HepG2 (cell line): Measurements from ENCODE around the gene RRBP1. TPM values are rescaled to one million over a fixed set of nuclear protein-coding genes. Genes with fewer than 3 reads are reported as not detected.

Source experiments
- CBX1 ChIP-seq: IDR thresholded peaks from one replicate; pipeline ENCODE4 v1.6.1; 2016; ENCODE audit warnings: antibody characterized with exemption, low read depth
- CBX2 ChIP-seq, 2 experiments: fragments of 200-600 bp in 1 of 2; sonication (generic); formaldehyde crosslinking in 1 of 2; IDR thresholded peaks; 2 replicates each; pipeline versions ENCODE4 v1.7.0 to v1.8.1; 2018 to 2022; ENCODE audit warnings: low read depth in 2 of 2, low read length in 1 of 2, mild to moderate bottlenecking in 1 of 2, missing genetic modification reagents in 1 of 2
- EZH2 ChIP-seq: conservative IDR thresholded peaks from 2 replicates; pipeline ENCODE4 v1.6.1; 2012; ENCODE audit warnings: mild to moderate bottlenecking, low read depth, low read length, moderate library complexity
- FOXK1 ChIP-seq: sonication (generic); formaldehyde crosslinking; IDR thresholded peaks from 2 replicates; pipeline ENCODE4 v1.4.0; 2020; ENCODE audit warnings: low read depth, missing genetic modification reagents, borderline replicate concordance
- FOXP1 ChIP-seq, 2 experiments: fragments of 450-650 bp in 1 of 2; IDR thresholded peaks; 2 replicates each; pipeline ENCODE4 v1.6.1; 2017 to 2018; ENCODE audit warnings: antibody characterized with exemption in 1 of 2
- HDAC1 ChIP-seq: sonication (generic); formaldehyde crosslinking; IDR thresholded peaks from 2 replicates; pipeline ENCODE4 v1.5.1; 2020; ENCODE audit warnings: mild to moderate bottlenecking, missing genetic modification reagents
- HDAC2 ChIP-seq: sonication (generic); formaldehyde crosslinking; IDR thresholded peaks from 2 replicates; pipeline ENCODE4 v1.4.0; 2020; ENCODE audit warnings: missing genetic modification reagents
- JUND ChIP-seq: sonication (generic); formaldehyde crosslinking; IDR thresholded peaks from 2 replicates; pipeline ENCODE4 v1.8.0; 2022; ENCODE audit warnings: mild to moderate bottlenecking, missing genetic modification reagents
- MXI1 ChIP-seq: IDR thresholded peaks from 3 replicates; pipeline ENCODE4 v1.6.1; 2012; ENCODE audit warnings: low read depth, low read length, inconsistent platforms, borderline replicate concordance
- PRDM4 ChIP-seq: sonication (generic); formaldehyde crosslinking; IDR thresholded peaks from 2 replicates; pipeline ENCODE4 v1.9.0; 2021; ENCODE audit warnings: missing genetic modification reagents, borderline replicate concordance
- RXRA ChIP-seq: sonication (generic); formaldehyde crosslinking; IDR thresholded peaks from 2 replicates; pipeline ENCODE4 v1.5.1; 2020; ENCODE audit warnings: missing genetic modification reagents
- SAP130 ChIP-seq: IDR thresholded peaks from 2 replicates; pipeline ENCODE4 v1.6.1; 2016; ENCODE audit warnings: low read depth
- TGIF2 ChIP-seq: IDR thresholded peaks from 2 replicates; pipeline ENCODE4 v1.6.1; 2016; ENCODE audit warnings: control low read depth, missing compliant biosample characterization
- U2AF1 ChIP-seq: fragments of 200-400 bp; formaldehyde crosslinking; optimal IDR thresholded peaks from 2 replicates; pipeline ENCODE3; 2017; ENCODE audit warnings: mild to moderate bottlenecking, low read depth, low read length
- ZNF367 ChIP-seq: sonication (generic); formaldehyde crosslinking; IDR thresholded peaks from 2 replicates; pipeline ENCODE4 v1.4.0; 2020; ENCODE audit warnings: missing genetic modification reagents, borderline replicate concordance
- polyA plus RNA-seq, 8 experiments: library from polyadenylated mRNA; depleted of rRNA in 3 of 8; stranded (reverse) in 7 of 8; unstranded in 1 of 8; fragments of >200 nt; fragmentation: Illumina TruSeq in 4 of 8; extraction: Trizol in 4 of 8; gene quantifications; 2 replicates each; pipeline versions ENCODE4 v1.2.1 to v1.2.3, GENCODE V29; 2011 to 2016; ENCODE audit warnings: low read depth in 4 of 8, missing spikeins in 1 of 8, mixed read lengths in 1 of 8; ENCODE audit not compliant: insufficient read depth in 1 of 8
- total RNA-seq, 5 experiments: library from RNA; depleted of rRNA; stranded (reverse); fragments of >200 nt; fragmentation: Illumina TruSeq; extraction: Trizol; gene quantifications; 2 replicates each; pipeline ENCODE4 v1.2.3, GENCODE V29; 2016; ENCODE audit warnings: low read depth in 1 of 5
- TF ChIP-seq, protein P1 (sequence below): sonication (generic); formaldehyde crosslinking; IDR thresholded peaks from 2 replicates; pipeline ENCODE4 v1.4.0; 2020; ENCODE audit warnings: mild to moderate bottlenecking, missing genetic modification reagents
- TF ChIP-seq, protein P2 (sequence below): sonication (generic); formaldehyde crosslinking; IDR thresholded peaks from 2 replicates; pipeline ENCODE4 v1.9.0; 2022; ENCODE audit warnings: missing genetic modification reagents, mild to moderate bottlenecking, borderline replicate concordance
- TF ChIP-seq, protein P3 (sequence below): sonication (generic); formaldehyde crosslinking; IDR thresholded peaks from 2 replicates; pipeline ENCODE4 v1.9.0; 2022; ENCODE audit warnings: low read depth, missing genetic modification reagents

The RRBP1 gene
- total and polyA plus RNA-seq, 2 of the 13 experiments (the other 11 are each of a cell fraction or from before 2014, with no cell fraction given) = 150 to 222 TPM

GRCh38 chr20:17646209-17646960 lies 35.7 kb downstream of the RRBP1 start (continued):
- TF ChIP-seq HDAC1 (CRISPR knock-in tag) (peak; percentile 4; the same call in 1 of the 2 replicates), EZH2 (no peak), CBX1 (no peak), RXRA (peak; percentile 53; the same call in 1 of the 2 replicates), FOXK1 (no peak; the same call in 1 of the 2 replicates), TGIF2 (CRISPR knock-in tag) (no peak), U2AF1 (no peak), ZNF367 (CRISPR knock-in tag) (no peak), JUND (no peak), HDAC2 (CRISPR knock-in tag) (peak; percentile 70), MXI1 (no peak), SAP130 (no peak; the same call in 1 of the 2 replicates), CBX2 (IDR thresholded peaks at IDR 0.05; ENCODE audit: low read depth, low read length) (no peak), CBX2 (CRISPR knock-in tag; IDR thresholded peaks at IDR 0.05; ENCODE audit: low read depth) (no peak), FOXP1 (IDR thresholded peaks at IDR 0.05) (no peak), FOXP1 (CRISPR knock-in tag; IDR thresholded peaks at IDR 0.05) (no peak), PRDM4 (no peak)
- TF ChIP-seq, protein P1, sequence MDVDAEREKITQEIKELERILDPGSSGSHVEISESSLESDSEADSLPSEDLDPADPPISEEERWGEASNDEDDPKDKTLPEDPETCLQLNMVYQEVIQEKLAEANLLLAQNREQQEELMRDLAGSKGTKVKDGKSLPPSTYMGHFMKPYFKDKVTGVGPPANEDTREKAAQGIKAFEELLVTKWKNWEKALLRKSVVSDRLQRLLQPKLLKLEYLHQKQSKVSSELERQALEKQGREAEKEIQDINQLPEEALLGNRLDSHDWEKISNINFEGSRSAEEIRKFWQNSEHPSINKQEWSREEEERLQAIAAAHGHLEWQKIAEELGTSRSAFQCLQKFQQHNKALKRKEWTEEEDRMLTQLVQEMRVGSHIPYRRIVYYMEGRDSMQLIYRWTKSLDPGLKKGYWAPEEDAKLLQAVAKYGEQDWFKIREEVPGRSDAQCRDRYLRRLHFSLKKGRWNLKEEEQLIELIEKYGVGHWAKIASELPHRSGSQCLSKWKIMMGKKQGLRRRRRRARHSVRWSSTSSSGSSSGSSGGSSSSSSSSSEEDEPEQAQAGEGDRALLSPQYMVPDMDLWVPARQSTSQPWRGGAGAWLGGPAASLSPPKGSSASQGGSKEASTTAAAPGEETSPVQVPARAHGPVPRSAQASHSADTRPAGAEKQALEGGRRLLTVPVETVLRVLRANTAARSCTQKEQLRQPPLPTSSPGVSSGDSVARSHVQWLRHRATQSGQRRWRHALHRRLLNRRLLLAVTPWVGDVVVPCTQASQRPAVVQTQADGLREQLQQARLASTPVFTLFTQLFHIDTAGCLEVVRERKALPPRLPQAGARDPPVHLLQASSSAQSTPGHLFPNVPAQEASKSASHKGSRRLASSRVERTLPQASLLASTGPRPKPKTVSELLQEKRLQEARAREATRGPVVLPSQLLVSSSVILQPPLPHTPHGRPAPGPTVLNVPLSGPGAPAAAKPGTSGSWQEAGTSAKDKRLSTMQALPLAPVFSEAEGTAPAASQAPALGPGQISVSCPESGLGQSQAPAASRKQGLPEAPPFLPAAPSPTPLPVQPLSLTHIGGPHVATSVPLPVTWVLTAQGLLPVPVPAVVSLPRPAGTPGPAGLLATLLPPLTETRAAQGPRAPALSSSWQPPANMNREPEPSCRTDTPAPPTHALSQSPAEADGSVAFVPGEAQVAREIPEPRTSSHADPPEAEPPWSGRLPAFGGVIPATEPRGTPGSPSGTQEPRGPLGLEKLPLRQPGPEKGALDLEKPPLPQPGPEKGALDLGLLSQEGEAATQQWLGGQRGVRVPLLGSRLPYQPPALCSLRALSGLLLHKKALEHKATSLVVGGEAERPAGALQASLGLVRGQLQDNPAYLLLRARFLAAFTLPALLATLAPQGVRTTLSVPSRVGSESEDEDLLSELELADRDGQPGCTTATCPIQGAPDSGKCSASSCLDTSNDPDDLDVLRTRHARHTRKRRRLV (CRISPR knock-in tag) = no peak
- TF ChIP-seq, protein P2, sequence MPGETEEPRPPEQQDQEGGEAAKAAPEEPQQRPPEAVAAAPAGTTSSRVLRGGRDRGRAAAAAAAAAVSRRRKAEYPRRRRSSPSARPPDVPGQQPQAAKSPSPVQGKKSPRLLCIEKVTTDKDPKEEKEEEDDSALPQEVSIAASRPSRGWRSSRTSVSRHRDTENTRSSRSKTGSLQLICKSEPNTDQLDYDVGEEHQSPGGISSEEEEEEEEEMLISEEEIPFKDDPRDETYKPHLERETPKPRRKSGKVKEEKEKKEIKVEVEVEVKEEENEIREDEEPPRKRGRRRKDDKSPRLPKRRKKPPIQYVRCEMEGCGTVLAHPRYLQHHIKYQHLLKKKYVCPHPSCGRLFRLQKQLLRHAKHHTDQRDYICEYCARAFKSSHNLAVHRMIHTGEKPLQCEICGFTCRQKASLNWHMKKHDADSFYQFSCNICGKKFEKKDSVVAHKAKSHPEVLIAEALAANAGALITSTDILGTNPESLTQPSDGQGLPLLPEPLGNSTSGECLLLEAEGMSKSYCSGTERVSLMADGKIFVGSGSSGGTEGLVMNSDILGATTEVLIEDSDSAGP (CRISPR knock-in tag) = peak; percentile 22; the same call in 1 of the 2 replicates
- TF ChIP-seq, protein P3, sequence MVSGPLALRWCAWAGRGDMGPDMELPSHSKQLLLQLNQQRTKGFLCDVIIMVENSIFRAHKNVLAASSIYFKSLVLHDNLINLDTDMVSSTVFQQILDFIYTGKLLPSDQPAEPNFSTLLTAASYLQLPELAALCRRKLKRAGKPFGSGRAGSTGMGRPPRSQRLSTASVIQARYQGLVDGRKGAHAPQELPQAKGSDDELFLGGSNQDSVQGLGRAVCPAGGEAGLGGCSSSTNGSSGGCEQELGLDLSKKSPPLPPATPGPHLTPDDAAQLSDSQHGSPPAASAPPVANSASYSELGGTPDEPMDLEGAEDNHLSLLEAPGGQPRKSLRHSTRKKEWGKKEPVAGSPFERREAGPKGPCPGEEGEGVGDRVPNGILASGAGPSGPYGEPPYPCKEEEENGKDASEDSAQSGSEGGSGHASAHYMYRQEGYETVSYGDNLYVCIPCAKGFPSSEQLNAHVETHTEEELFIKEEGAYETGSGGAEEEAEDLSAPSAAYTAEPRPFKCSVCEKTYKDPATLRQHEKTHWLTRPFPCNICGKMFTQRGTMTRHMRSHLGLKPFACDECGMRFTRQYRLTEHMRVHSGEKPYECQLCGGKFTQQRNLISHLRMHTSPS (CRISPR knock-in tag) = 0 out of 2 replicates have a peak, but pooled peaks have one; percentile 44
